ENCODE measurements around the gene IMP4. TPM values are rescaled to one million over a fixed set of nuclear protein-coding genes. Genes with fewer than 3 reads are reported as not detected.

Gene IMP4
- total RNA-seq, 3 donors from 2014 or later = 94.7 to 114 (median 113) TPM

- H3K4me1 ChIP-seq = peaks cover 0 to 10% of the 10 kb centered on the region in 2 donors
- no peak for DNase-seq (ENCODE audit: low spot score in 2 of 2)
- intact Hi-C loops (cut with DNase I; ENCODE audit: low total_unique reads) = no loop called here
- TF ChIP-seq POLR2A (IDR thresholded peaks at IDR 0.05) (no peak), POLR2AphosphoS5 (IDR thresholded peaks at IDR 0.05) (no peak), CTCF (IDR thresholded peaks at IDR 0.05) (no peak)
- H3K27me3 ChIP-seq = no peaks in the 10 kb centered on the region
- no peaks in the 10 kb centered on the region for H3K9me3 ChIP-seq
- H3K36me3 ChIP-seq = no peaks in the 10 kb centered on the region
- H3K4me3 ChIP-seq = no peak overlapping the region
- peak overlapping the region; percentile 91 to 92 for H3K27ac ChIP-seq
Observed at GRCh38 chr2:130389358-130389757, 46.7 kb downstream of the IMP4 start.

- Histone ChIP-seq H3K27me3 (no peaks in the 10 kb centered on the region), H3K9me3 (no peaks in the 10 kb centered on the region), H3K27ac (peak overlapping the region; percentile 91 to 92), H3K36me3 (no peaks in the 10 kb centered on the region), H3K4me1 (peaks cover 0 to 10% of the 10 kb centered on the region in 2 donors), H3K4me3 (no peak overlapping the region)
- intact Hi-C loops (cut with DNase I; ENCODE audit: low total_unique reads) = no loop called here
- no peak for DNase-seq (ENCODE audit: low spot score in 2 of 2)
- TF ChIP-seq CTCF (IDR thresholded peaks at IDR 0.05) = no peak
- TF ChIP-seq POLR2AphosphoS5 (IDR thresholded peaks at IDR 0.05) = no peak
- TF ChIP-seq POLR2A (IDR thresholded peaks at IDR 0.05) = no peak
Observed at GRCh38 chr2:130389783-130390182, 47.1 kb downstream of the IMP4 start.

- TF ChIP-seq POLR2AphosphoS5 (IDR thresholded peaks at IDR 0.05) = peak in 1 of 3 donors; percentile 20
- TF ChIP-seq CTCF (IDR thresholded peaks at IDR 0.05) = no peak
- TF ChIP-seq POLR2A (IDR thresholded peaks at IDR 0.05) = no peak
- intact Hi-C loops (cut with DNase I; ENCODE audit: low total_unique reads) = no loop called here
- Histone ChIP-seq H3K4me3 (peak overlapping the region; percentile 67 to 77 (median 71)), H3K9me3 (no peaks in the 10 kb centered on the region), H3K36me3 (no peaks in the 10 kb centered on the region), H3K4me1 (peaks cover 0 to 10% of the 10 kb centered on the region in 2 donors), H3K27me3 (no peaks in the 10 kb centered on the region), H3K27ac (peak overlapping the region; percentile 91 to 92)
- DNase-seq (ENCODE audit: low spot score in 2 of 2) = peak in 1 of 2 donors; percentile 77
Observed at GRCh38 chr2:130390460-130391057, 47.9 kb downstream of the IMP4 start.

- H3K27ac ChIP-seq = peak overlapping the region; percentile 91 to 92
- H3K36me3 ChIP-seq = no peaks in the 10 kb centered on the region
- peak; percentile 27 for TF ChIP-seq POLR2A (IDR thresholded peaks at IDR 0.05)
- TF ChIP-seq POLR2AphosphoS5 (IDR thresholded peaks at IDR 0.05) = peak in 2 of 3 donors; percentile 24 to 46
- no peak for TF ChIP-seq CTCF (IDR thresholded peaks at IDR 0.05)
- H3K4me1 ChIP-seq = peaks cover 0 to 10% of the 10 kb centered on the region in 2 donors
- H3K4me3 ChIP-seq = peak overlapping the region; percentile 67 to 77 (median 71)
- DNase-seq (ENCODE audit: low spot score in 2 of 2) = peak; percentile 62 to 81
- intact Hi-C loops (cut with DNase I; ENCODE audit: low total_unique reads) = no loop called here
- H3K27me3 ChIP-seq = no peaks in the 10 kb centered on the region
- no peaks in the 10 kb centered on the region for H3K9me3 ChIP-seq
Observed at GRCh38 chr2:130391058-130391871, 48.6 kb downstream of the IMP4 start.

Data from breast epithelium (tissue), 4 donors.